Neural progenitor cell (in vitro differentiated cells): ENCODE results near the gene KLF6. TPM values are rescaled to one million over a fixed set of nuclear protein-coding genes. Genes with fewer than 3 reads are reported as not detected.
A peak's percentile ranks its signal among the peaks of the same experiment; 100 is the strongest.

Experiments
- DNase-seq: peaks from one replicate; pipeline ENCODE4 v3.0.0-alpha.2; 2016; ENCODE audit warnings: low spot score
- H2AFZ ChIP-seq: fragments of 200-600 bp; sonication (generic); replicated peaks from 2 replicates; pipeline ENCODE4 v1.6.1; 2016; ENCODE audit warnings: antibody characterized with exemption
- H3F3A ChIP-seq: fragments of 200-600 bp; sonication (generic); 2 replicates; pipeline ENCODE4 v1.6.1; 2016; ENCODE audit warnings: antibody characterized with exemption, low read depth
- H3K27ac ChIP-seq: fragments of 200-600 bp; sonication (generic); 2 replicates; pipeline ENCODE4 v1.5.1; 2016; ENCODE audit warnings: mild to moderate bottlenecking
- H3K27me3 ChIP-seq: fragments of 200-600 bp; sonication (generic); 2 replicates; pipeline ENCODE4 v1.6.1; 2016; ENCODE audit warnings: mild to moderate bottlenecking, moderate library complexity
- H3K36me3 ChIP-seq: fragments of 200-600 bp; sonication (generic); 2 replicates; pipeline ENCODE4 v1.5.1; 2016
- H3K4me1 ChIP-seq: fragments of 200-600 bp; sonication (generic); 2 replicates; pipeline ENCODE4 v1.6.1; 2016; ENCODE audit warnings: mixed run types
- H3K4me2 ChIP-seq: fragments of 200-600 bp; sonication (generic); 2 replicates; pipeline ENCODE4 v1.6.1; 2016
- H3K4me3 ChIP-seq: fragments of 200-600 bp; sonication (generic); 2 replicates; pipeline ENCODE4 v1.5.1; 2016
- H3K79me2 ChIP-seq: fragments of 200-600 bp; sonication (generic); 2 replicates; pipeline ENCODE4 v1.6.1; 2016; ENCODE audit warnings: low read depth
- H3K9ac ChIP-seq: fragments of 200-600 bp; sonication (generic); 2 replicates; pipeline ENCODE4 v1.6.1; 2016
- H3K9me3 ChIP-seq: fragments of 200-600 bp; sonication (generic); 2 replicates; pipeline ENCODE4 v1.5.1; 2016; ENCODE audit warnings: low read depth
- H4K20me1 ChIP-seq: fragments of 200-600 bp; sonication (generic); 2 replicates; pipeline ENCODE4 v1.6.1; 2016; ENCODE audit warnings: low read depth
- H3K27ac Mint-ChIP-seq: 3 replicates; pipeline ENCODE4 v1.8.0; 2021; ENCODE audit warnings: mixed read lengths
- H3K27me3 Mint-ChIP-seq: 2 replicates; pipeline ENCODE4 v1.8.0; 2022; ENCODE audit warnings: low read depth, mild to moderate bottlenecking, inconsistent platforms, moderate library complexity, mixed read lengths; ENCODE audit not compliant: insufficient read depth
- H3K36me3 Mint-ChIP-seq: 3 replicates; pipeline ENCODE4 v1.8.0; 2021; ENCODE audit warnings: mixed read lengths
- H3K4me1 Mint-ChIP-seq: 3 replicates; pipeline ENCODE4 v1.8.0; 2021; ENCODE audit warnings: mixed read lengths
- H3K4me3 Mint-ChIP-seq: 3 replicates; pipeline ENCODE4 v1.8.0; 2021; ENCODE audit warnings: mild to moderate bottlenecking, moderate library complexity, mixed read lengths
- H3K9me3 Mint-ChIP-seq: 3 replicates; pipeline ENCODE4 v1.8.0; 2020; ENCODE audit warnings: mixed read lengths
- CTCF ChIP-seq: fragments of 200-600 bp; sonication (generic); IDR thresholded peaks from 2 replicates; pipeline ENCODE4 v1.5.1; 2017; ENCODE audit warnings: antibody characterized with exemption, mild to moderate bottlenecking
- EZH2 ChIP-seq: fragments of 200-600 bp; sonication (generic); IDR thresholded peaks from 2 replicates; pipeline ENCODE4 v1.6.1; 2017; ENCODE audit warnings: antibody characterized with exemption, mild to moderate bottlenecking, moderate library complexity
- EZH2phosphoT487 ChIP-seq: fragments of 200-600 bp; sonication (generic); IDR thresholded peaks from 2 replicates; pipeline ENCODE4 v1.6.1; 2017; ENCODE audit warnings: antibody characterized with exemption
- total RNA-seq: library from RNA; depleted of rRNA; stranded (reverse); fragments of >200 nt; gene quantifications from 2 replicates; pipeline ENCODE4 v1.2.3, GENCODE V29; 2015; ENCODE audit warnings: low replicate concordance

The KLF6 gene
- total RNA-seq, 1 donor from 2014 or later, result 11.9 TPM

GRCh38 chr10:3772361-3773171 lies 12.4 kb downstream of the KLF6 start:
- H3K27me3 Mint-ChIP-seq, result peaks cover 5% of the 10 kb centered on the region
- H3K27ac Mint-ChIP-seq, result no peak overlapping the region
- peaks cover 7% of the 10 kb centered on the region for H3K36me3 ChIP-seq
- H3K27ac ChIP-seq, result no peak overlapping the region
- no peak overlapping the region for H3K4me3 Mint-ChIP-seq
- H3K9me3 ChIP-seq, result no peaks in the 10 kb centered on the region
- H3K36me3 Mint-ChIP-seq, result peaks cover 12% of the 10 kb centered on the region
- no peak for TF ChIP-seq EZH2
- no peak for TF ChIP-seq EZH2phosphoT487
- no peak for TF ChIP-seq CTCF
- peaks cover 22% of the 10 kb centered on the region for H3K4me1 ChIP-seq
- H3K79me2 ChIP-seq, result no peaks in the 10 kb centered on the region
- H3K4me2 ChIP-seq, result no peak overlapping the region
- H3K9me3 Mint-ChIP-seq, result peaks cover 2% of the 10 kb centered on the region
- H2AFZ ChIP-seq, result no peak overlapping the region
- no peak for DNase-seq
- H3K27me3 ChIP-seq, result no peaks in the 10 kb centered on the region
- H3K4me1 Mint-ChIP-seq, result peaks cover 25% of the 10 kb centered on the region
- H3F3A ChIP-seq, result peaks cover 11% of the 10 kb centered on the region
- H3K9ac ChIP-seq, result no peak overlapping the region
- H4K20me1 ChIP-seq, result peaks cover 17% of the 10 kb centered on the region
- H3K4me3 ChIP-seq, result no peak overlapping the region

- Mint-ChIP-seq H3K36me3 (no peaks in the 10 kb centered on the region), H3K27me3 (peaks cover 6% of the 10 kb centered on the region), H3K27ac (no peak overlapping the region), H3K4me1 (peaks cover 7% of the 10 kb centered on the region), H3K9me3 (peaks cover 2% of the 10 kb centered on the region), H3K4me3 (no peak overlapping the region)
- no peaks in the 10 kb centered on the region for H3K9me3 ChIP-seq
- no peak overlapping the region for H3K27ac ChIP-seq
- DNase-seq, result peak; percentile 73
- TF ChIP-seq EZH2 (no peak), CTCF (no peak), EZH2phosphoT487 (no peak)
- H3K27me3 ChIP-seq, result no peaks in the 10 kb centered on the region
- H2AFZ ChIP-seq, result no peak overlapping the region
- peak overlapping the region; percentile 23 for H3K4me2 ChIP-seq
- no peaks in the 10 kb centered on the region for H3K36me3 ChIP-seq
- peaks cover under 1% of the 10 kb centered on the region for H4K20me1 ChIP-seq
- H3K4me3 ChIP-seq, result no peak overlapping the region
- no peaks in the 10 kb centered on the region for H3K79me2 ChIP-seq
- H3F3A ChIP-seq, result peaks cover under 1% of the 10 kb centered on the region
- no peak overlapping the region for H3K9ac ChIP-seq
- peaks cover 11% of the 10 kb centered on the region for H3K4me1 ChIP-seq
These were observed 14.3 kb downstream of the KLF6 start for GRCh38 chr10:3770611-3771110.

- Histone ChIP-seq H3K27ac (no peak overlapping the region), H3K27me3 (peaks cover 9% of the 10 kb centered on the region), H3K4me3 (no peak overlapping the region), H4K20me1 (no peaks in the 10 kb centered on the region), H3K9ac (no peak overlapping the region), H2AFZ (no peak overlapping the region), H3F3A (no peaks in the 10 kb centered on the region), H3K9me3 (no peaks in the 10 kb centered on the region), H3K79me2 (no peaks in the 10 kb centered on the region), H3K4me1 (peaks cover 11% of the 10 kb centered on the region), H3K4me2 (no peak overlapping the region), H3K36me3 (no peaks in the 10 kb centered on the region)
- no peak for DNase-seq
- Mint-ChIP-seq H3K36me3 (no peaks in the 10 kb centered on the region), H3K27ac (no peak overlapping the region), H3K4me1 (peaks cover 2% of the 10 kb centered on the region), H3K9me3 (peaks cover 2% of the 10 kb centered on the region), H3K4me3 (no peak overlapping the region), H3K27me3 (peaks cover 6% of the 10 kb centered on the region)
- TF ChIP-seq EZH2, result no peak
- TF ChIP-seq CTCF, result no peak
- TF ChIP-seq EZH2phosphoT487, result no peak
These were observed 15.5 kb downstream of the KLF6 start for GRCh38 chr10:3769556-3769955.
